ENCODE measurements around the gene MISP3. TPM values are rescaled to one million over a fixed set of nuclear protein-coding genes. Genes with fewer than 3 reads are reported as not detected.

MISP3 gene
- total RNA-seq, 3 donors from 2014 or later: 4.6 to 6.4 (median 5.0) TPM

DNA sequence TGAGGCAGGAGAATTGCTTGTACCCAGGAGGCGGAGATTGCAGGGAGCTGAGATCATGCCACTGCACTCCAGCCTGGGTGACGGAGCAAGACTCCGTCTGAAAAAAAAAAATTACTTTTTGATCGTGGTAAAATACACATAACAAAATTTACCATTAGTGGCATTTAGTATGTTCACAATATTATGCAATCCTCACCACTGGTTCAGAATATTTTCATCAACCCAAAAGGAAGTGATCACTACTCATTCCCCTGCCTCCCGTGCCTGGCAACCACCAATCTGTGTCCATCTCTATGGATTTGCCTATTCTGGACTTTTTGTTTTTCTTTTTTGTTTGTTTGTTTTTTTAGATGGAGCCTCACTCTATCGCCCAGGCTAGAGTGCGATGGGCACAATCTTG lies 9.5 kb upstream of the MISP3 start:
- Histone ChIP-seq H3K4me1 (peaks cover 2 to 4% of the 10 kb centered on the region in 2 donors), H3K9me3 (no peaks in the 10 kb centered on the region), H3K36me3 (no peaks in the 10 kb centered on the region), H3K4me3 (no peak overlapping the region), H3K27me3 (no peaks in the 10 kb centered on the region), H3K27ac (no peak overlapping the region)
- intact Hi-C loops (cut with DNase I; ENCODE audit: low total_unique reads): no loop called here
- TF ChIP-seq CTCF (IDR thresholded peaks at IDR 0.05) (no peak), POLR2A (IDR thresholded peaks at IDR 0.05) (no peak), POLR2AphosphoS5 (IDR thresholded peaks at IDR 0.05) (no peak)
- DNase-seq (ENCODE audit: low spot score in 2 of 2): no peak

DNA sequence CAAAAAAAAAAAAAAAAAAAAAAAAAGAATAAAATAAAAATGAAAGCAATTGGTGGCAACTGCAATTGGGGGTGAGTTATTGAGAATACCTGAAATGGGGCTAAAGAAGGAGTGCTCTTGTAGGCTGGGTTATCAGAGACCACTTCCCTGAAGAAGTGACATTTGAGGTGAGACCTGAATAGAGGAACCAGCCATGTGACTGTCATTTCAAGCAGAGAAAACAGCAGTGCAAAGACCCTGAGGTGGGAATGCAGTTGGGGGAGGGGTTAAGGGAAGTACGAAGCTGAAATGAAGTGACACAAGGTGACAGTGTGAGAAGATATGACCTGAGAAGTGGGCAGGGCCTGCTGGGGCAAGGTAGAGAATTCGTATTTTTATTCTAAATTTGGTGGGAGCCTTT lies 6.5 kb upstream of the MISP3 start:
- H3K4me1 ChIP-seq: peaks cover 0 to 4% of the 10 kb centered on the region in 2 donors
- TF ChIP-seq POLR2AphosphoS5 (IDR thresholded peaks at IDR 0.05) (no peak), POLR2A (IDR thresholded peaks at IDR 0.05) (no peak)
- DNase-seq (ENCODE audit: low spot score in 2 of 2): no peak
- H3K27me3 ChIP-seq: no peaks in the 10 kb centered on the region
- no peaks in the 10 kb centered on the region for H3K9me3 ChIP-seq
- H3K4me3 ChIP-seq: no peak overlapping the region
- intact Hi-C loops (cut with DNase I; ENCODE audit: low total_unique reads): no loop called here
- no peak overlapping the region for H3K27ac ChIP-seq
- H3K36me3 ChIP-seq: no peaks in the 10 kb centered on the region

GRCh38 chr19:14070268-14071050 lies 2.1 kb upstream of the MISP3 start:
- Histone ChIP-seq H3K4me3 (no peak overlapping the region), H3K36me3 (no peaks in the 10 kb centered on the region), H3K9me3 (no peaks in the 10 kb centered on the region), H3K27me3 (no peaks in the 10 kb centered on the region), H3K4me1 (no peaks in the 10 kb centered on the region), H3K27ac (peak overlapping the region; percentile 73 to 81)
- no peak for TF ChIP-seq POLR2A (IDR thresholded peaks at IDR 0.05)
- TF ChIP-seq CTCF (IDR thresholded peaks at IDR 0.05): no peak
- no peak for TF ChIP-seq POLR2AphosphoS5 (IDR thresholded peaks at IDR 0.05)
- no peak for DNase-seq (ENCODE audit: low spot score in 2 of 2)
- intact Hi-C loops (cut with DNase I; ENCODE audit: low total_unique reads): loop anchor here (1.0 to 10.0 kb wide), 2 partner anchors 50 to 186 kb away; no protein-coding TSS in a partner anchor

GRCh38 chr19:14073261-14073924 lies 807 bp downstream of the MISP3 start:
- H3K9me3 ChIP-seq: no peaks in the 10 kb centered on the region
- H3K4me3 ChIP-seq: peak overlapping the region; percentile 63 to 73 (median 71)
- intact Hi-C loops (cut with DNase I; ENCODE audit: low total_unique reads): loop anchor here (10.0 kb wide), 1 partner anchor 189 kb away; no protein-coding TSS in a partner anchor
- no peaks in the 10 kb centered on the region for H3K27me3 ChIP-seq
- H3K4me1 ChIP-seq: no peaks in the 10 kb centered on the region
- H3K27ac ChIP-seq: peak overlapping the region; percentile 86 to 93
- no peaks in the 10 kb centered on the region for H3K36me3 ChIP-seq
- DNase-seq (ENCODE audit: low spot score in 2 of 2): peak; percentile 59 to 68
- TF ChIP-seq POLR2A (IDR thresholded peaks at IDR 0.05) (no peak), POLR2AphosphoS5 (IDR thresholded peaks at IDR 0.05) (peak in 1 of 3 donors; percentile 26), CTCF (IDR thresholded peaks at IDR 0.05) (peak in 1 of 3 donors; percentile 94)

DNA sequence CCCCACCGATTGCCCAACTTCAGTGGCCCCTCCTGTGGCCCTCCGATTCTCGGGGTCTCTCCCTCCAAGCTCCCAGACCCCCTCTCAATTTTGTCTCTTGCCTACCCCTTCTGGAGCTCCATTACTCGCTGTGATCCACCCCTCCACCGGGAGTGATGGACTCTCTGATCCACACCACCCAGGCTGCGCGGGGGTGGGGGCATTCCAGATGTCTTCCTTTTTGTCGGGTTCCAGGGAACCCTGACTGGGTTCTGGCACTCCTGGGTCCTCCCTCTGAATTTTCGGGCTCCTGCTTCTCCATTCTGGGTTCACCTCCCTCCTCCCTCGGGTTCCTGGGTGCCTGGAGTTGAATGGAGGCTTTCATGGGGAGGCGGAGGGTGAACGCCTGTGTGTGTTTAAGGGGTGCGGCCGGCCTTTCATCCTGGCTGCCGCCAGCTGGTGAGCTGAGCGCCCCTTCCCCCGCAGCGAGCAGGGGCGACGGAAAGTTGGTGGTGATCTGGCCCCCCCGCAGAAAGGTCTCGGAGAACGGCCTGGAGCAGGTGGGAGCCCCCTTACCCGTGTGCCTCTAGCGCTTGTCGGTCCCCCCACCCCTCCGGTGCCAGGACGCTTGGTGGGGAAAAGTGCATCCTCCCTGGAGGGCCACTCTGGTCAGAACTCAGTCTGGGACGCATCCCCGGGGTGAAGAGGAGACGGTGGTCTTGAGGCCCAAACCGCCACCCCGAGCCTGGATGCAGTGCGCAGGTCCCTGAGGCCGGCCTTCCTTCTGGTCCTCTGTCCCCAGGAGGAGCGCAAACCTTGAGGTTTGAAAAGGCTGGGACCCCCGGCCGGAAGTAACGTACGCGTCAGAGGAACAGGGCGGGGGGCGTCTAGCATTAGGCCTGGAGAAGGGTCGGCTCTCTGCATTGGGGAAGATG lies 1.6 kb downstream of the MISP3 start:
- H3K27me3 ChIP-seq: no peaks in the 10 kb centered on the region
- H3K4me1 ChIP-seq: no peaks in the 10 kb centered on the region
- no peak for DNase-seq (ENCODE audit: low spot score in 2 of 2)
- TF ChIP-seq POLR2A (IDR thresholded peaks at IDR 0.05) (no peak), CTCF (IDR thresholded peaks at IDR 0.05) (no peak), POLR2AphosphoS5 (IDR thresholded peaks at IDR 0.05) (no peak)
- intact Hi-C loops (cut with DNase I; ENCODE audit: low total_unique reads): loop anchor here (10.0 kb wide), 1 partner anchor 189 kb away; no protein-coding TSS in a partner anchor
- no peaks in the 10 kb centered on the region for H3K9me3 ChIP-seq
- H3K36me3 ChIP-seq: no peaks in the 10 kb centered on the region
- peak overlapping the region; percentile 86 to 93 for H3K27ac ChIP-seq
- H3K4me3 ChIP-seq: peak overlapping the region; percentile 63 to 73 (median 71)
